Endothelial cell of umbilical vein (primary cell): ENCODE results near the gene IFNB1.

Experiments used
- CTCF ChIP-seq, 2 donors: IDR thresholded peaks; 1 replicate in 1 of 2; 2 replicates in 1 of 2; pipeline ENCODE4 v1.5.1; 2011; ENCODE audit warnings: low read length in 2 of 2, mild to moderate bottlenecking in 2 of 2, moderate library complexity in 2 of 2, control low read depth in 1 of 2, inconsistent platforms in 1 of 2, low read depth in 1 of 2; ENCODE audit not compliant: insufficient read depth in 1 of 2; ENCODE audit errors: extremely low read depth in 1 of 2
- EZH2 ChIP-seq: IDR thresholded peaks from 2 replicates; pipeline ENCODE4 v1.6.1; 2012; ENCODE audit warnings: borderline replicate concordance, low read depth, mild to moderate bottlenecking, moderate library complexity, low read length, inconsistent platforms; ENCODE audit not compliant: severe bottlenecking
- JUN ChIP-seq: IDR thresholded peaks from 2 replicates; pipeline ENCODE4 v1.6.1; 2011; ENCODE audit warnings: borderline replicate concordance, low read depth; ENCODE audit not compliant: insufficient read length, insufficient read depth
- MAX ChIP-seq: IDR thresholded peaks from 2 replicates; pipeline ENCODE4 v1.6.1; 2011; ENCODE audit not compliant: insufficient read depth, insufficient read length
- POLR2A ChIP-seq: IDR thresholded peaks from 2 replicates; pipeline ENCODE4 v1.6.1; 2012; ENCODE audit warnings: low read depth, mild to moderate bottlenecking, control low read depth, low read length
- POLR2AphosphoS5 ChIP-seq: IDR thresholded peaks from 2 replicates; pipeline ENCODE4 v1.6.1; 2012; ENCODE audit warnings: low read depth, mild to moderate bottlenecking, control low read depth, low read length, moderate library complexity; ENCODE audit not compliant: insufficient read depth

- TF ChIP-seq POLR2A = no peak
- TF ChIP-seq CTCF (IDR thresholded peaks at IDR 0.05; ENCODE audit: extremely low read depth in 1 of 2, insufficient read depth in 1 of 2, low read depth in 1 of 2, low read length in 2 of 2) = no peak
- TF ChIP-seq MAX = no peak
- TF ChIP-seq POLR2AphosphoS5 = no peak
- no peak for TF ChIP-seq EZH2
- no peak for TF ChIP-seq JUN
Observed at GRCh38 chr9:21114311-21114710, 36.6 kb upstream of the IFNB1 start.
